GM23248 (cell line): ENCODE data around the gene GNL3. TPM values are rescaled to one million over a fixed set of nuclear protein-coding genes. Genes with fewer than 3 reads are reported as not detected.
A peak's percentile ranks its signal among the peaks of the same experiment; 100 is the strongest.

ENCODE experiments used
- DNase-seq: peaks from one replicate; pipeline ENCODE4 v3.0.0-alpha.2; 2015
- H2AFZ ChIP-seq: fragments of 200-600 bp; sonication (generic); 2 replicates; pipeline ENCODE4 v1.6.1; 2016; ENCODE audit warnings: antibody characterized with exemption
- H3F3A ChIP-seq: fragments of 200-600 bp; sonication (generic); 2 replicates; pipeline ENCODE4 v1.6.1; 2016; ENCODE audit warnings: mild to moderate bottlenecking, antibody characterized with exemption, mixed run types; ENCODE audit not compliant: insufficient read depth
- H3K27ac ChIP-seq: fragments of 200-600 bp; sonication (generic); 2 replicates; pipeline ENCODE4 v1.5.1; 2016; ENCODE audit warnings: mild to moderate bottlenecking
- H3K27me3 ChIP-seq: fragments of 200-600 bp; sonication (generic); replicated peaks from 2 replicates; pipeline ENCODE4 v1.6.1; 2016; ENCODE audit warnings: mild to moderate bottlenecking; ENCODE audit not compliant: insufficient read depth
- H3K36me3 ChIP-seq: fragments of 200-600 bp; sonication (generic); 2 replicates; pipeline ENCODE4 v1.6.1; 2016; ENCODE audit warnings: low read depth, mild to moderate bottlenecking
- H3K4me1 ChIP-seq: fragments of 200-600 bp; sonication (generic); 2 replicates; pipeline ENCODE4 v1.6.1; 2016; ENCODE audit warnings: mild to moderate bottlenecking; ENCODE audit not compliant: insufficient read depth
- H3K4me2 ChIP-seq: fragments of 200-600 bp; sonication (generic); one replicate; pipeline ENCODE4 v1.6.1; 2016; ENCODE audit warnings: mild to moderate bottlenecking; ENCODE audit not compliant: unreplicated experiment
- H3K4me3 ChIP-seq: fragments of 200-600 bp; sonication (generic); 2 replicates; pipeline ENCODE4 v1.5.1; 2016; ENCODE audit warnings: mild to moderate bottlenecking
- H3K79me2 ChIP-seq: fragments of 200-600 bp; sonication (generic); 2 replicates; pipeline ENCODE4 v1.6.1; 2016; ENCODE audit warnings: mild to moderate bottlenecking; ENCODE audit not compliant: insufficient read depth
- H3K9ac ChIP-seq: fragments of 200-600 bp; sonication (generic); 2 replicates; pipeline ENCODE4 v1.6.1; 2016; ENCODE audit warnings: mild to moderate bottlenecking
- H3K9me2 ChIP-seq: fragments of 200-600 bp; sonication (generic); 2 replicates; pipeline ENCODE4 v1.6.1; 2016; ENCODE audit warnings: mixed run types, mild to moderate bottlenecking, moderate library complexity; ENCODE audit not compliant: insufficient read depth
- H3K9me3 ChIP-seq: fragments of 200-600 bp; sonication (generic); one replicate; pipeline ENCODE4 v1.6.1; 2017; ENCODE audit warnings: low read depth
- H4K20me1 ChIP-seq: fragments of 200-600 bp; sonication (generic); 2 replicates; pipeline ENCODE4 v1.6.0; 2016; ENCODE audit not compliant: insufficient read depth
- EZH2 ChIP-seq: fragments of 200-600 bp; sonication (generic); IDR thresholded peaks from 2 replicates; pipeline ENCODE4 v1.6.1; 2018; ENCODE audit warnings: antibody characterized with exemption, mild to moderate bottlenecking; ENCODE audit not compliant: insufficient read depth, poor library complexity, severe bottlenecking
- EZH2phosphoT487 ChIP-seq: fragments of 200-600 bp; sonication (generic); IDR thresholded peaks from 2 replicates; pipeline ENCODE4 v1.6.1; 2018; ENCODE audit warnings: antibody characterized with exemption, moderate library complexity, mild to moderate bottlenecking, low read depth; ENCODE audit not compliant: insufficient read depth
- WGBS, 2 experiments: methylation state at CpG; one replicate each; pipeline ENCODE4 v1.1.6; 2015 to 2017; ENCODE audit warnings: low lambda C conversion rate in 2 of 2, low coverage in 1 of 2; ENCODE audit errors: missing lambda C conversion rate in 2 of 2; 5-methylcytosine and 5-hydroxymethylcytosine counted together
- in situ Hi-C: fragments of 300-500 bp; cut with MboI; formaldehyde crosslinking; loops from 2 replicates; pipeline ENCODE4 v1.15.0; 2020
- polyA plus RNA-seq: library from polyadenylated mRNA; unstranded; fragments of >200 nt; fragmentation: Nextera tagmentation; extraction: Ambion mirVana; gene quantifications from 2 replicates; pipeline ENCODE4 v1.2.1, GENCODE V29; 2016
- total RNA-seq: library from RNA; depleted of rRNA; stranded (reverse); fragments of >200 nt; shearing (Covaris generic); gene quantifications from 2 replicates; pipeline ENCODE4 v1.2.3, GENCODE V29; 2014

GNL3 gene
- total and polyA plus RNA-seq, 2 experiments from 2014 or later, result 98.8 to 108 TPM

DNA sequence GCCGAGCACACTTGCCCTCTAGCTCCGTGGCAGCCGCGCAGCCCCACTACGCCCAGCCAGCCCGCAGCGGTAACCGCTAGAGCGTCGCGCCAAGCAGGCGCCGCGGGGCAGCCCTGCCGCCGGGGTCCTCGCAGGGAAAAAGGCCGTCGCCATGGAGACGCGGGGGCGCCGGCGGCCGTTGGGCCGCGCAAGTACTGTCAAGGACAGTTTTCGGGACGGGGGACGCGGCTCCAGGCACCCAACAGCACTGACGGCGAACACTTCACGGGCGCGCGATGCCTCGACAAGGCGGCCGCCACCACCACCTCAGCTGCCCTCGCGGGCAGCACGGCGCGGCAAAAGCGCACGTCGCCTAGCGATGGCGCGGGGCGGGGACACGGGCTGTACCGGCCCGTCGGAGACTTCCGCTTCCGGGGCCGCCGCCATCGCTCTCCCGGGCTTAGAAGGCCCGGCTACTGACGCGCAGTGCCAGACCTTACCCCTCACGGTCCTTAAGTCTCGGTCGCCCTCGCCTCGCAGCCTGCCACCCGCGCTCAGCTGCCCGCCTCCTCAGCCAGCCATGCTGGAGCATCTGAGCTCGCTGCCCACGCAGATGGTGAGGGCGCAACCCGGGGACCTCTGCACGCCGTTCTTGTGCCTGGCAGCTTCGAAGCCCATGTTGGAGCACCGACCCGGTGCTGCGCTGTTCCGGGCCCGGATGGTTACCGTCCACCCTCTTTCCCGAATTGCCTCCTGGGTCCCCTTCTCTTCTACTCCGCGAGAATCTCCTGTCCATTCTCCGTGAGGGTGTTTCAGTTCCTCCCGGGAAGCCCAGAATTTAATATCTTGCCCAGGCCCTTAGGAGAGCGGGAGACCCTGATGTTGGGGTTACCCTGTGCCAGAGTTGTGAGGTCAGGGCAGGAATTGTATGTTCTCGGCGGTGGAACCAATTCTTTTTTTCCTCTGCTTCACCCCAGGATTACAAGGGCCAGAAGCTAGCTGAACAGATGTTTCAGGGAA is 20.2 kb downstream of the GNL3 start, which contains the start of the genes GLT8D1 and SPCS1:
Gene GLT8D1, minus strand, starts transcription at position 104 of the 999 bp plus-strand sequence. CDS start 5,331 bp downstream, outside the sequence.
Gene SPCS1, plus strand, starts transcription at position 419 of the 999 bp plus-strand sequence. Its CDS starts 141 bp downstream, at position 560.
- peak; percentile 96 for DNase-seq
- Histone ChIP-seq H3F3A (peaks cover 42% of the 10 kb centered on the region), H3K4me3 (peak within 1 kb of the TSS; percentile 99), H3K27me3 (no peaks in the 10 kb centered on the region), H4K20me1 (no peaks in the 10 kb centered on the region), H3K9ac (peak within 1 kb of the TSS; percentile 99), H3K27ac (peak within 1 kb of the TSS; percentile 94), H3K9me2 (no peaks in the 10 kb centered on the region), H2AFZ (peak within 1 kb of the TSS; percentile 85), H3K4me2 (peak within 1 kb of the TSS; percentile 100), H3K4me1 (peaks cover 20% of the 10 kb centered on the region), H3K36me3 (peaks cover 13% of the 10 kb centered on the region), H3K79me2 (peaks cover 76% of the 10 kb centered on the region), H3K9me3 (no peaks in the 10 kb centered on the region)
- no peak for TF ChIP-seq EZH2
- no peak for TF ChIP-seq EZH2phosphoT487
- 1% methylated on average over 84 to 87 of the region's 94 CpGs for WGBS, 2 experiments
- in situ Hi-C loops, result no loop called here

DNA sequence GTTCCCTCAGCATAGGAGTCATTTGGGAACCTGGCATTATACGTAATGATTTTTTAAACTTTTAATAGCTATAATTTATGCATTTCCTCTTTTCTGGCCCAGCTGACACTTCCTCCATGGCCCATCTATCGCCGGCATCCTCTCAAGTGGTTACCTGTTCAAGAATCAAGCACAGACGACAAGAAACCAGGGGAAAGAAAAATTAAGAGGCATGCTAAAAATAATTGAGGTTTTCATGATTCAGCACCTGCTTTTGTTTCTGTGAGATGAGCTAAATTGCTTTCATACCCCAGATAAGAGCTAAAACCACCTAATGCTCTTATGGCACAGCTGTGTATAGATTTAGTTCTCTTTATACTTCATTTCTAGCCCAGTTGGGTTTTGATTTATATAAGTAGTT is 21.8 kb downstream of the GNL3 start:
- DNase-seq, result no peak
- H3K4me3 ChIP-seq, result peak overlapping the region; percentile 99

DNA sequence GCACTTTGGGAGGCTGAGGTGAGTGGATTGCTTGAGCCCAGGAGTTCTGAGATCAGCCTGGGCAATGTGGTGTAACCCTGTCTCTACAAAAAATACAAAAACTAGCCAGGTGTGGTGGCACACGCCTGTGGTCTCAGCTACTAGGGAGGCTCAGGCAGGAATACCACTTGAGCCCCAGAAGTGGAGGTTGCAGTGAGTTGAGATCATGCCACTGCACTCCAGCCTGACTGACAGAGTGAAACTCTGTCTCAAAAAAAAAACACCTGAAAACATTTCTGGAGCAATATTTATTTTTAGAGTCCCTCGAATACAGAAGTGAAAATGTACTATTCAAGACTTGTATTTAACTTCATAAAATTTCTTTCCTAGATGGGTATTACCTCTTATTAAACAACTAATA is 24.7 kb downstream of the GNL3 start:
- Histone ChIP-seq H3K27me3 (no peaks in the 10 kb centered on the region), H3K79me2 (peaks cover 32% of the 10 kb centered on the region), H3K9me2 (no peaks in the 10 kb centered on the region), H3K4me1 (peaks cover 14% of the 10 kb centered on the region), H4K20me1 (no peaks in the 10 kb centered on the region), H3K36me3 (peaks cover 21% of the 10 kb centered on the region), H3K4me2 (no peak overlapping the region), H3K9ac (no peak overlapping the region), H3F3A (peaks cover 29% of the 10 kb centered on the region), H3K4me3 (no peak overlapping the region), H2AFZ (no peak overlapping the region), H3K27ac (no peak overlapping the region), H3K9me3 (no peaks in the 10 kb centered on the region)
- TF ChIP-seq EZH2 (no peak), EZH2phosphoT487 (no peak)
- 78 to 84% methylated on average over 2 of the region's 2 CpGs for WGBS, 2 experiments
- in situ Hi-C loops, result no loop called here
- DNase-seq, result no peak

More for the DNA sequence above, 21.8 kb downstream of the GNL3 start:
- 99% methylated on average over 4 of the region's 4 CpGs for WGBS, 2 experiments
- Histone ChIP-seq H3K27me3 (no peaks in the 10 kb centered on the region), H3K27ac (no peak overlapping the region), H3K4me2 (peak overlapping the region; percentile 100), H3K9me3 (no peaks in the 10 kb centered on the region), H3K4me1 (peaks cover 20% of the 10 kb centered on the region), H3K36me3 (peaks cover 21% of the 10 kb centered on the region), H3F3A (peaks cover 46% of the 10 kb centered on the region), H2AFZ (no peak overlapping the region), H4K20me1 (no peaks in the 10 kb centered on the region), H3K9ac (peak overlapping the region; percentile 99), H3K9me2 (no peaks in the 10 kb centered on the region), H3K79me2 (peaks cover 60% of the 10 kb centered on the region)
- in situ Hi-C loops, result no loop called here
- TF ChIP-seq EZH2phosphoT487 (no peak), EZH2 (no peak)

DNA sequence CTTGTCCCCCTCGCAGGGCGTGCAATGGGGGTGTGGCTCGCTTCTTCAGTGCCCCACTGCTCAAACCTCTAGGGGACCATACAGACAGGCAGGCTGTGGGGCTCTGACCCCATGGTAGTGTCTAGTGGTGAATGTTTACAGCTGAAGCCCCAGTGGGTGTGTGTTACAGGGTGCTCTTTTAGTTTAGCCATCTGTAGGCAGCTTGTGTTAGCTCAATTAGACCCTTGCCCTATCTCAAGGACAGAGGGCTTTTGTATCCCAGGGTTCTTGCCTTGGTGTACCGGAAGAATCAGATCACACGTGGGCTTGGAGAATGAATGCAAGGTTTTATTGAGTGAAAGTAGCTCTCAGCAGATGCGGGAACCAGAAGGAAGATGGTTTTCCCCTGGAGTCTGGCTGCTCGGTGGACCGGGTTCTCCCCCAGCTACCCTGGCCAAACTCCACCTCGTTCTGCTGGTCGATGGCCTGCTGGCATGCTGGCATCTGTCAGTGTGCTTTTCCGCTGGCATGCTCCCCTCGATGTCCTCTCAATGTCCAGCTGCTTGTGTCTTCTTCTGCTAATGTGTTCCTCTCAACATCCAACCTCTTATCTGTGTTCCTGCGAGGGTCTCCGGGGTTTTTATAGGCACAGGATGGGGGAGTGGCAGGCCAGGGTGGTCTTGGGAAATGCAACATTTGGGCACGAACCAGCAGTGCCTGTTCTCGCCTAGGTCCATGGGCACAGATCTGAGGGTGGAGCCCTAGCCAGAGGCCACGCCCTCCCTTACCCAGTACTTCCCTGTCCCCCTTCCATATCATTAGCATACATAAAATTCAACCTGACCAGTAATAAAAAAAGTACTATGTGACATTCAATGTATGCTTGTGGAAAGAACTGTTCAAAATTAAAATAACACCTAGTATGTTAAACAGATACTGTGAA is 26.7 kb downstream of the GNL3 start:
- Histone ChIP-seq H4K20me1 (no peaks in the 10 kb centered on the region), H3K27ac (no peak overlapping the region), H2AFZ (no peak overlapping the region), H3K4me3 (no peak overlapping the region), H3K9me2 (no peaks in the 10 kb centered on the region), H3K27me3 (no peaks in the 10 kb centered on the region), H3K9me3 (no peaks in the 10 kb centered on the region), H3K4me2 (no peak overlapping the region), H3F3A (peaks cover 24% of the 10 kb centered on the region), H3K4me1 (peaks cover 7% of the 10 kb centered on the region), H3K79me2 (peaks cover 16% of the 10 kb centered on the region), H3K9ac (no peak overlapping the region), H3K36me3 (peaks cover 21% of the 10 kb centered on the region)
- no peak for DNase-seq
- TF ChIP-seq EZH2 (no peak), EZH2phosphoT487 (no peak)
- in situ Hi-C loops, result no loop called here
- WGBS, 2 experiments, result 97% methylated on average over 17 of the region's 17 CpGs
